ENCODE measurements around the gene ST8SIA2.
"Not testable (repeated sequence)": the region's sequence is repeated elsewhere in the genome, so short reads cannot be mapped to it uniquely, and the experiment has no call there.

Gene ST8SIA2

GRCh38 chr15:92444631-92445030 lies 51.0 kb downstream of the ST8SIA2 start:
- no peak for DNase-seq

GRCh38 chr15:92448370-92448769 lies 54.7 kb downstream of the ST8SIA2 start:
- no peak for DNase-seq

GRCh38 chr15:92449476-92449875 lies 55.8 kb downstream of the ST8SIA2 start:
- no peak for DNase-seq

- no peak for DNase-seq
These were observed 57.6 kb downstream of the ST8SIA2 start for GRCh38 chr15:92451225-92451825.

GRCh38 chr15:92452143-92452542 lies 58.5 kb downstream of the ST8SIA2 start:
- DNase-seq = no peak

- no peak for DNase-seq
These were observed 59.9 kb downstream of the ST8SIA2 start for GRCh38 chr15:92453607-92454006.

- no peak for DNase-seq
These were observed 60.9 kb downstream of the ST8SIA2 start for GRCh38 chr15:92454555-92455105.

GRCh38 chr15:92455271-92455670 lies 61.6 kb downstream of the ST8SIA2 start:
- DNase-seq = no peak

- DNase-seq = no peak
These were observed 63.9 kb downstream of the ST8SIA2 start for GRCh38 chr15:92457471-92458041.

GRCh38 chr15:92460023-92460422 lies 66.3 kb downstream of the ST8SIA2 start:
- DNase-seq = no peak

GRCh38 chr15:92462424-92463125 lies 68.9 kb downstream of the ST8SIA2 start:
- DNase-seq = no peak

- no peak for DNase-seq
These were observed 69.7 kb downstream of the ST8SIA2 start for GRCh38 chr15:92463352-92463751.

- no peak for DNase-seq
These were observed 70.1 kb downstream of the ST8SIA2 start for GRCh38 chr15:92463826-92464225.

- no peak for DNase-seq
These were observed 73.2 kb downstream of the ST8SIA2 start for GRCh38 chr15:92466834-92467233.

- DNase-seq = no peak
These were observed 73.6 kb downstream of the ST8SIA2 start for GRCh38 chr15:92467245-92467644.

GRCh38 chr15:92468991-92469390 lies 75.3 kb downstream of the ST8SIA2 start:
- peak in 1 of 2 experiments; percentile 15 for DNase-seq

GRCh38 chr15:92471288-92471687 lies 77.6 kb downstream of the ST8SIA2 start:
- no peak for DNase-seq

- no peak for DNase-seq
These were observed 80.1 kb downstream of the ST8SIA2 start for GRCh38 chr15:92473756-92474155.

- not testable (repeated sequence) for DNase-seq
These were observed 86.0 kb downstream of the ST8SIA2 start for GRCh38 chr15:92479730-92480129.

GRCh38 chr15:92480361-92480760 lies 86.7 kb downstream of the ST8SIA2 start:
- no peak for DNase-seq

GRCh38 chr15:92485441-92485840 lies 91.8 kb downstream of the ST8SIA2 start:
- no peak for DNase-seq

- no peak for DNase-seq
These were observed 99.0 kb downstream of the ST8SIA2 start for GRCh38 chr15:92492551-92493115.

- no peak for DNase-seq
These were observed 101.2 kb downstream of the ST8SIA2 start for GRCh38 chr15:92494806-92495336.

Data from NCI-H2081 (cell line).